HG03354 (cell line): ENCODE measurements around the gene PAGE3.

Source experiments
- ATAC-seq: cut with Tn5 transposase; IDR thresholded peaks from one replicate; pipeline ENCODE4 v1.9.1; 2021; ENCODE audit warnings: mild to moderate bottlenecking; ENCODE audit not compliant: unreplicated experiment, poor library complexity, severe bottlenecking

Gene PAGE3

GRCh38 chrX:55264816-55265215 is at the start of gene PAGE3:
TSS of gene PAGE3 (minus strand) at chrX:55264916. CDS start at chrX:55263903, 1,013 bp downstream.
- no peak for ATAC-seq

GRCh38 chrX:55312655-55313054 is 47.9 kb upstream of the PAGE3 start:
- ATAC-seq, result no peak

- ATAC-seq, result no peak
Observed at GRCh38 chrX:55290963-55291362, 26.2 kb upstream of the PAGE3 start.

GRCh38 chrX:55279832-55280231 is 15.1 kb upstream of the PAGE3 start:
- ATAC-seq, result no peak

GRCh38 chrX:55260806-55261205 is 3.9 kb downstream of the PAGE3 start:
- ATAC-seq, result no peak

- ATAC-seq, result no peak
Observed at GRCh38 chrX:55253528-55253927, 11.2 kb downstream of the PAGE3 start.

- no peak for ATAC-seq
Observed at GRCh38 chrX:55240788-55241340, 23.9 kb downstream of the PAGE3 start.

GRCh38 chrX:55220119-55220794 is 44.5 kb downstream of the PAGE3 start, which contains the start of gene PAGE5:
TSS of gene PAGE5 (plus strand) at chrX:55220346. CDS start at chrX:55221383, 1,037 bp downstream.
- no peak for ATAC-seq

GRCh38 chrX:55213381-55213780 is 51.3 kb downstream of the PAGE3 start:
- no peak for ATAC-seq

GRCh38 chrX:55210931-55211677 is 53.6 kb downstream of the PAGE3 start:
- no peak for ATAC-seq
